GM21529 (cell line): ENCODE measurements around the gene CARD9.

Experiments
- ATAC-seq: cut with Tn5 transposase; IDR thresholded peaks from one replicate; pipeline ENCODE4 v1.9.1; 2021; ENCODE audit not compliant: unreplicated experiment

CARD9 gene

DNA sequence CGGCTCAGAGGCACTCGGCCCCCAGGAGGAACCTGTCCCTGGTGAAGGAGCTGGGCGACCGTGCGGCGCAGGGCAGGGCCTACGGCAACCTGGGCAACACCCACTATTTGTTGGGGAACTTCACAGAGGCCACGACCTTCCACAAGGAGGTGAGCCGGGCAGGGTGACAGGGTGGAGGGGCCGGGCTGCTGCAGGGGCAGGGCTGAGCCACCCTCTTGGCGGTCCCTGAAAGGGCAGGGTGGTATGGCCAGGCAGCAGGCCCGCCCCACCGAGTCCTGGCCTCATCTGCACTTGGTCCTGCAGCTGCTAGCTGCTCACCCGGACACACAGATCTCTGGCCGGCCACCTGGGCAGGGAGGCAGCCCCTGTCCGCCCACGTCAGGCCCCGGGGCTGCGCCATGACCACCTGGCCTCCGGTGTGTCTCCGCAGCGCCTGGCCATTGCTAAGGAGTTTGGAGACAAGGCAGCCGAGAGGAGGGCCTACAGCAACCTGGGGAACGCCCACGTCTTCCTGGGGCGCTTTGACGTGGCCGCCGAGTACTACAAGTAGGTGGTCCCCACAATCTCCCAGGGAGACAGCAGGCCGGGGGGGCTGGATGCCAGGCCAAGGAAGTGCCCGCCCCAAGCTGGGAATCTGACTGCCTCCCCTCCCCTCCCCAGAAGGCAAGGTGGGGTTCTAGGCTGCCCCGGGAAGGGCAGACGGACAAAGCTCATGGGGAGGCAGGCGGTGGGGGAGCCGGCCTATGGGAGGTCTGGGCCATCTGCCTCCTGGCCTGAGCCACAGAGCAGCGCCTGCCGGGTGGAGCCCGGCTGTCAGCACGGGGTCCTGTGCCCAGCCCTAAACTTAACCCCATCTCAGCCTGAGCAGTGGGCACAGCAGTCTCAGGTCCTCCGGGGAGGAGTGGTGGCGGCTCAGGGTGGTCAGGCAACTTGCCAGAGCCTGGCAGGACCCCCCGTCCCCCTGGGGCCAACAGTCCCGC, 35.8 kb downstream of the CARD9 start:
- no peak for ATAC-seq

DNA sequence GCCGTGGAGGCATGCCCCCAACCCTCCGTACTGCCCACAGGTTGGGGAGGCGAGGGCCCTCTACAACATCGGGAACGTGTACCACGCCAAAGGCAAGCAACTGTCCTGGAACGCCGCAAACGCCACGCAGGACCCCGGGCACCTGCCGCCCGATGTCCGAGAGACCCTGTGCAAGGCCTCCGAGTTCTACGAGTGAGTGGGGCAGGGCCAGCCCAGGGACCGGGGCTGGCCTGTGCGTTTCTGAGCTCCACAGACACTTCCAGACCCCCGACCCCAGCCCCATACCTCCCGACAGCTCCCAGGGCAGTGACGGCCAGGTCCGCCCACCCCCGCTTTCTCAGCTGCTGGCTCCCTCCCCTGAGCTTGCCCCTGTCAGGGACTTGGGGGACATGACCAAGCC, 36.6 kb downstream of the CARD9 start:
- no peak for ATAC-seq

DNA sequence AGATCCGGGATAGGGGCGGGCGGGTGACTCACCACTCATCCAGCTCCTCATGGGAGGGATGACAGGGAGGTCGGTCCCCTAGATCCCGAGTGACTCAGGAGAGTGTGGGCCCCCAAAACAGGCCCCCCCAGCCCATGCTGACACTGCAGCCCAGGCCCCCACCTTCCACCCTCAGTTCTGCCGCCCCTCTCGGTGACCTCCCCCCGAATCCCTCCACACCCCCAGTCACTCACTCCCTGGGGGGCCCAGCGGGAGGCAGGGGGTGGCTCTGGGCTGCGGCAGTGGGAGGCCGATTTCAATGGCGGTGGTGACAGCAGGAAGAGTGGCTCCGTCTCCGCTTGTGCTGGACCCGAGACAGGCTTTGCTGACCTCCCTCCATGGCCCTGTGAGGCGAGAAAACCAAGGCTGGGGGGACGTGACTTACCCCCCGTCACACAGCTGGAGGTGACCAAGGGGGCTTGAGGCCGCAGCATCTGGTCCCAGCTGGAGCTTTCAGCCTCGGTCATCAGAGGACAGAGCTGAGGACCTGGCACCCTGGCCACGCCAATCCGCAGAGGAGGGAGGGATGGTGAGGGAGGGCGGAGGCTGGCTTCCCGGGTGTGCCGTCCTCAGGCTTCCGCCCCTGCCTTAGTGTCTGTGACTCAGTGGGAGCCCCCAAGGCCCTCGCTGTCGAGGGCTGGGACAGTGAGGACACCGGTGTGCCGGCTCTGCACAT, 37.2 kb downstream of the CARD9 start:
- no peak for ATAC-seq

DNA sequence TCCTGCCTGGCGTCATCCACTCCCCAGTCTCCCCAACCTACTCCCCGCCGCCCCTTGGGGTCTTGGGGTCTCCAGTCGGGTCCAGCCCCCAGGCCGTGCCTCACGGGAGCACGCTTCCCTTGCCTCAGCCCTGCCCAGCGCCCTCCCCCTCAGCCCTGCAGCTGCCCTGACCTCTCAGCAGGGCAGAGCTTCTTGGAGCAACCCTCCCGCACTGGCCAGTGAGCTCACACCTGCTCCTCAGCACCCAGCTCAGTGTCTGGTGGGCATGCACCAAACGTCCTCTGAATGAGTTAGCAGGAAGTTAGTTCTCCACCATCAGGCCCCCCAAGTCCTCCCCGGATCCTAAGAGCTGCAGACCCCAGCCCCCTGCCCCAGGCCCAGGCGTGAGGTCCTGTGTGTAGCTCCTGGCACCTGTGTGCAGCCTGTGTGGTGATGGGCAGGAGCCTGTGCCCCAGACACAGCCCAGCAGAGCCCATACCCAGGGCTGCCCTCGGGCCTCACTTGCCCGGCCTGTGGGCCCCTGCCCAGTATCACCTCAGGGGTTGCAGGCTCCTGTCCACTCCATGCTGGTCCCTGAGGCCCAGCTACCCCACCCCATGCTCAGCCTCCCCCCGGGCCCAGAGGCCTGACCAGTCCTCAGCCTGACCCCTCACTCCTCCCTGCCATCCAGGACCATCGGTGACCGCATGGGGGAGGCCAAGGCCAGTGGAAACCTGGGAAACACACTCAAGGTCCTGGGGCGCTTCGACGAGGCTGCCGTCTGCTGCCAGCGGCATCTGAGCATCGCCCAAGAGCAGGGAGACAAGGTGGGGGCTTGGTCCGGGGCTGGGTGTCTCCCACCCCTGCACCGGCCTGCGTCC, 37.9 kb downstream of the CARD9 start:
- no peak for ATAC-seq

DNA sequence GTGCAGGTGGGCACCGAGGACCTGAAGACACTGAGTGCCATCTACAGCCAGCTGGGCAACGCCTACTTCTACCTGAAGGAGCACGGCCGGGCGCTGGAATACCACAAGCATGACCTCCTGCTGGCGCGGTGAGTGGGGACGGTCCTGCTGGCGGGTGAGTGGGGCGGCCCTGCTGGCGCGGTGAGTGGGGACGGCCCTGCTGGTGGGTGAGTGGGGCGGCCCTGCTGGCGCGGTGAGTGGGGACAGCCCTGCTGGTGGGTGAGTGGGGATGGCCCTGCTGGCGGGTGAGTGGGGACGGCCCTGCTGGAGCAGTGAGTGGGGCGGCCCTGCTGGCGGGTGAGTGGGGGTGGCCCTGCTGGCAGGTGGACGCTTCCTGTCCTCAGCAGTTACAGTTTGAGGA, 38.9 kb downstream of the CARD9 start:
- no peak for ATAC-seq

DNA sequence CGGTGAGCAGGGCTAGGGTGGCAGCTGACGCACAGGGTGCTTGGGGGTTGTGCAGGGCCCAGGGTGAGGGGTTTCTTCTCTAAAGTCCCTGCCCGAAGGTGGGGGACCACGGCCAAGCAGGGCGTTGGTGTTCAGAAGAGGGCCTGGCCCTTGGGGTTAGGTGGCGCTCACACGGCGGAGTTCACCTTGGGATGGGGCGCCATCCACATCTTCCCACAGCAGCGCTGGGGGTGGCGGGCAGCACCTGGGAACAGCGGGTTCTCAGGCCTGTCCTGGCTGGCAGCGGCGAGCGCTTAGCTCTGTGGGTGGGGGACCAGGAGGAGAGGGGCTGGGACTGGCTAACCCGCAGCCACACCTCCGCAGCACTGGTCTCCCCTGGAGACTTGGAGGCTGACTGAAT, 40.0 kb downstream of the CARD9 start:
- ATAC-seq: no peak

DNA sequence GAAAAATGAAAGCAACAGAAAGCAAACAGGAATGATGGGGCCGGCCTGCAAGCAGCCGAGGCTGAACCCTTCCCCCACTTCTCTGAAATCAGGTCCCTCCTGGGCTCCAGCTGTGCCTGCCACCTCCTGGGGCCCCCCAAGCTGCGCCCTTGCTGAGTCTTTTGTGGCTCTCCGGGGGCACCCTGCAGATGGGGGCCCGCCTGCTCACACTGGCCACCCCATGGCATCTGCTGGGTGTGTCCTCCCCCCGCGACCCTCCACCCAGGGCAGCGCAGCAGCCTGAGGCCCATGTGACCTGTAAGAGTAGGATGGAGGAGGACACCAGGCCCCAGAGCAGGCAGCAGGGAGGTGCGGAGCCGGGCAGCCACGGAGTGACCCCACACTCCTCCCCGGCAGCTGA, 40.4 kb downstream of the CARD9 start:
- ATAC-seq: no peak

DNA sequence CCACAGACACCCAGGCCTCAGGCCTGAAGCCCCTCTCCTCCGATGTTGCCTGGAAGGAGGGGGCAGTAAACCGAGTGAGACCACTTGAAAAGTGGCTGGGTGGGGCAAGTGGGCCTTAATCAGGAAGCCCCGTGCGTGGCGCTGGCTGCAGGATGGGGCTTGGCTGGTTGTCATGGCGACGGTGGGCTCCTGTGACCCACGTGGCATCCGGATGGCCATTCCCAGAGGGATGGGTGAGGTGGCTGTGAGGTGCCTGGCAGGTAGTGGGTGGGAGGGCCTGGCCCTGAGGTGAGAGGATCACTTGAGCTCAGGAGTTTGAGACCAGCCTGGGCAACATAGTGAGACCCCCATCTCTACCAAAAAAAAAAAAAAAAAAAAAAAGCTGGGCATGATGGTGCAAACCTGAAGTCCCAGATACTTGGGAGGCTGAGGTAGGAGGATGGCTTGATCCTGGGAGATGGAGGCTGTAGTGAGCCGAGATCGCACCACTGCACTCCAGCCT, 40.9 kb downstream of the CARD9 start:
- ATAC-seq: no peak

DNA sequence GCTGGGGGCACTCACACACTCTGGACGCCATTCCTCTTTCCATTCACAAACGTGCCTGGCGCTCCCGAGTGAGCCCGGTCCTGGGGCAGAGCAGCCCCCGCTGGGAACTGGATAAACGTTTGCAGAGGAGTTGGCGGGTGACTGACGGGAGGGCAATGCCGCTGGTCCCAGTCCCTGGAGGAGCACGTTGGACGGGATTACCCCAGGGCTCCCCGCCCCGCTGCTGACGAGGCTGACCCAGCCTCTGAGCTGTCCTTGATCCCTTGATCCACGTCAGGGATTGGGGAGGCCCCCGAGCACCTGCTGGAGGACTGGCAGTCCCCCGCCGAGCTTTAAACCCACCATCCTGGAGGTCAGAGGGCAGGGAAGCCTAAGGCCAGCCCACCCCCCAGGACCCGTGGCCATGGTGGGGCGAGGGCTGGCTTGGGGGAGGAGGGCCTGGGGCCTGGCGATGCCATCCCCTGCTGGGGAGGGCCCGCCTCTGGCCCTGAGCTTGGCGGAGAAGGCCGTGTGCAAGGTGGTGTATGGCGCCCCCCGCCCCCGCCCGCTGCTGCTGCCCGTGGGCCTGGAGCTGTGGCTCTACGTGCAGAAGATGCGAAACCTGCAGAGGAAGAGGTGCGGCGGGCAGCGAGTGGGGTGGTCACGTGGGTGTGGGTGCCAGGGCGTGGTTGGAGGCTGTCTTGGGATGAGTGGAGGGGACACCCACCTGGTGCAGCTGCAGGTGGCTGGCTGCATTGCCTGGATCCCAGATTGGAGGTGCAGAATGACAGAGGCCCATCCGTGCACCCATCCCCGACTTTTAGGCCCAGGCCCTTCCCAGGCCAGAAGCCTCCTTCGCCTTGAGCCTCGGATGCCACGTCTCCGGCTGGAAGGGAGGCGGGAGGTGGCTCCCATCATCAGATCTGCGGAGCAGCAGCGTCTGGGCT, 41.6 kb downstream of the CARD9 start:
- no peak for ATAC-seq

DNA sequence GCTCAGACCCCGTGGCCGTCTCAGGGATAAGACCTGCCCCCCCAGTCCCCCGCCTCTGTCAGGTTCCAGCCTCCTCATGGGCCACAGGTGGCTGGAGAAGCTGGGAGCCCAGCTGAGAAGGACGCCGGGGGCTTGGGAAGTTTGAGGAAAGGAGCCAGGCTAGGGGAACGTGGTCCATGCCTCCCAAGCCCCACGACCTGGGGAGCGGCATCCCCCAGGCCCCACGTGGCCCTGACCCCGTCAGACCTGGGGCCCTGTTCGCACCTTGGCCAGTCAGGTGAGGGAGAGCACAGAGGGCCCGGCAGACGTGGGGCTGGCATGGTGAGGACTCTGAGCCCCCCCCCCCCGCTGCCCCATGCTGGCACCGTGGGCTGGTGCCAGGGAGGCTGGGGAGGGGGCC, 42.4 kb downstream of the CARD9 start:
- no peak for ATAC-seq

DNA sequence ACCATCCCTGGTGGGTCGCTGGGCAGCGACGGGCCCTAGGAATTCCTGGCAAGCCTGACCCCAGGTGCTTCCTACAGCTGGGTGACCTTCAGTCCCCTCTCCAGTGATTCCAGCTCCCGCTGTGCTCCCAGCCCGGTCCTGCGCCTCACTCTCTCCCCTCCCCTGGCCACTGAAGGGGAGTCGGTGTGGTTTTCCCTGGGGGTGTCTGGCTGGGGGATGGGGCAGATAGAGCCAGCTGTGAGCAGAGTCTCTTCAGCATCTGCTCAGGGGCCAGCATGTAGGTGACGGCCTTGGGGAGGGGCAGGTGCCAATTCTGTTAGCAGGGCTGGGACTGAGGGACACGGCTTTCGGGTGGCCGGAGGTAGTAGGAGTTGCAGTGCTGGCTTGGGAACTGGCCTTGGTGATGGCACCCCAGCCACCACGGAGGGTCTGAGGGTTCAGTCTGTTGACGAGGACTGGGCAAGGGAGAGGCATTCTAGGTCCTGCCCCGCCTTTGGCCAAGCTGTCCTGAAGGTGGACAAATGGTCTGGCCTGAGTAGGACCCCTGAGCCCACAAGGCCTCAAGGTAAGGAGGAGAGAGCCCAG, 43.0 kb downstream of the CARD9 start:
- ATAC-seq: no peak

DNA sequence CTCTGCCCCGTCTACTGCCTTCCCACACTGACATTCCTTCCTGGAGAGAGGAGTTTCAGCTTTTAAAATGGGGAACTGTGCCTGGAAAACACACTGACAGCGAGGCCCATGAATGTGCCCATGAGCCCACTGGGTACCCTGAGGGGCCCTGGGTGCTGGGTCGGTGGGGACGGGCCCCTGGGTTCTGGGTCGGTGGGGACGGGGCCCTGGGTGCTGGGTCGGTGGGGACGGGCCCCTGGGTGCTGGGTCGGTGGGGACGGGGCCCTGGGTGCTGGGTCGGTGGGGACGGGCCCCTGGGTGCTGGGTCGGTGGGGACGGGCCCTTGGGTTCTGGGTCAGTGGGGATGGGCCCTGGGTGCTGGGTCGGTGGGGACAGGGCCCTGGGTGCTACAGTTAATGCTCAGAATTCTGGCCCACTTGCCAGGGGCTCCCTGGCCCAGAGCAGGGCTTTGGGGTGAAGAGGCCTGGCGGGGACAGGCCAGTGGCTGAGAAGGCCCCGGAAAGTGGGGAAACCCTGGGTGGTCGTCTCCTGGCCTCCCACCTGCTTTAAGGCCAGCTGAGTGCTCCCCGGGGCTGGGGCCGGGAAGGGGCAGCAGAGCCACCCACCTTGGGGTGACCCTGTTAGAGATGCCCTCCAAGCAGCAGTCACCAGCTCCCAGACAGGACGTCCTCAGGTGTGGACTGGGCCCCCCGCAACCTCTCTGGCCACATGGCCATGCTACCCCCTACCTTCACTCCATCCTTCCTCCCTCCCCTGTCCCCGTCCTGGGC, 43.6 kb downstream of the CARD9 start:
- no peak for ATAC-seq

DNA sequence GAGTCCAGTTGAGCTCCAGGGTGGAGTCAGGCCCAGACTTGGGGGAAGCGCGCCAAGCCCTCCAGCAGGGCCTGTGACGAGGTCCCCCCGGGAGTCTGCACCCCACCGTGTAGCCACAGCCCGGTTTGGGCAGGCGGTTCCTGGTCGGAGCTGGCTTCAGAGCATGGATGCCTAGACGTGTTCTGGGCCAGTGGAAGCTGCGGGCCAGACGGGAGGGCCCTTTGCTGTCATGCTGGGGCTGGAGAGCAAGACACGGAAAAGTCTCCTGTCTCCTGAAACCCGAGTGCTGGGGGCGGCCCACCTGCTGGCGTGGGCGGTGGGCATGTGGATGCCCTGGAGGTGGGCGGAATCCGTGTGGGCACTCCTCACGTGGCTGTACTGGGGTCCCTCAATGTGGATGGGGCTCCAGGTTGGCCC, 44.2 kb downstream of the CARD9 start:
- ATAC-seq: no peak

DNA sequence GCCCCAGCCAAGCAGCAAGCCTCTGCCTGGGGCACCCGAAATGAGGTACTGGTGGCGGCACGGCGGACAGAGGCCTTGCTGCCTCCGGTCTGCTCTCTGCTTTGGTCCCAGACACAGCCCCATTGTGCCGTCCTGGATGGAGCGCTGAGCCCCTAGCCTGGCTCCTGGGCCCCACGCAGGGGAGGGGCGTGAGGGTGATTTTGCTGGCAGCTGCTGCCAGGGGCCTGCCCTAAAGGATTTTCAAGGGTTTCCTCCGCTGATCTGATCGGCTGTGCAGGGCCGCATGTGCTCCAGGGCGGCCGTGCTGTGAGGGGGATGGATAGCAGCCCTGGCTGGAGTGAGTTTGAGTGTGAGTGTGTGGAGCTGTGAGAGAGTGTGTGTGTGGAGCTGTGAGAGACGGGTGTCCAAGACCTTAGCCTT, 44.8 kb downstream of the CARD9 start:
- no peak for ATAC-seq

DNA sequence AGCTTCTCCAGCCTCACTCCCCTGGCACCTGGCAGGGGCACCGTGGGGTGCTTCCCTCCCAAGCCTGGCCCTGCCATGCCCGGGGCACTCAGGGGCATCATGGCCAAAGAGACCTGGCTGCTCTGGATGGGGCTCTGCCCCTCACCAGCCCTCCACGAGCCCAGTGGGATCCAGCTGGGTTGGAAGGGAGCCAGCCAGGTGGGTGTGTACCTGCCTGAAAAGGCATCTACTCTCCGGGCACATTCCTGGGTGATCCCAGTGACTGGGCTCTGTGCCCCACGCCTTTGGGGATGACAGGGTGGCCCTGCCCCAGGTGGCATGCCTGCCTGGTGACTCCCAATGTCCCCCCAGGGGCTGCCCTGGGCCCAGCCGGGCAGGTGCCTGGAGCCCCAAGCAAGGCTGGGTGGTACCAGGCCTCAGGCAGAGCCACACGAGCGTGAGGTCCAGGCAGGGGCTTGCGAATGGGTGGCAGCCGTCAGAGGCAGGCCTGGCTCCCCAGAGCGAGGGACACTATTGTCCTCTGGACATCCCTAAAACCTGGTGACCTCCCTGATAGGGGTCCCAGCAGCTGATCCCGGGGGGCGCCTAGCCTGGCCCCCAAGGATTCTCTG, 45.4 kb downstream of the CARD9 start:
- ATAC-seq: no peak

DNA sequence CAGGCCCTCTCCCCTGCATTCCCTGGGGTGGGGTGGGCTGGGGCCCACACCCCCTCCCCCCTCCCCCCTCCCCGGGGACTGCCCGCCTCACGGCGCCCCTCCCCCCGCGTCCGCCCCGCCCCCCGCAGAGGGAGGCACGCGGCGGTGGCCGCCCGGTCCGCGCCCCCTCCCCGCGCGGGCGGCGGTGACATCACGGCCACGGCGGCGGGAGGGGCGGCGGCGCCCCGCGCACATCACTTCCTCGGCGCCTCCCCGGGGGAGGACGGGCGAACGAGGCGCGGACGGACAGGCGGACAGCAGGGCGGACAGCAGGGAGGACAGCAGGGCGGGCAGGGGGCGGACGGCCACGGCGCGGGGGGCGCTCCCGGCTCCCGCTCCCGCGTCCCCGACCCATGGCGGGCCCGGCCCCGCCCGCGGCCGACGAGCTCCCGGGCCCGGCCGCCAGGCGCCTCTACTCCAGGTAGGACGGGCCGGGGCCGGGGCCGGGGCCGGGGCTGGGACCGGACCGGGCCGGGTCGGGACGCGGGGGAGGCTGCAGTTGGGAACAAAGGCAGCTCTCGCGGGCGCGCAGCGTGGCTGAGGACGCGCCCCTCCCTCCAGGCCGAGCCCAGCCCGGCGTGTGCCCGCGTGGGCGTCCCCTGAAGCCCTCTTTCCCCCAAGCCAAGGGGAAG, 46.0 kb downstream of the CARD9 start, which contains the start of gene GPSM1:
Gene GPSM1 (plus strand): TSS at position 236 of the 671 bp plus-strand sequence. CDS start 157 bp downstream, at position 393.
- no peak for ATAC-seq

DNA sequence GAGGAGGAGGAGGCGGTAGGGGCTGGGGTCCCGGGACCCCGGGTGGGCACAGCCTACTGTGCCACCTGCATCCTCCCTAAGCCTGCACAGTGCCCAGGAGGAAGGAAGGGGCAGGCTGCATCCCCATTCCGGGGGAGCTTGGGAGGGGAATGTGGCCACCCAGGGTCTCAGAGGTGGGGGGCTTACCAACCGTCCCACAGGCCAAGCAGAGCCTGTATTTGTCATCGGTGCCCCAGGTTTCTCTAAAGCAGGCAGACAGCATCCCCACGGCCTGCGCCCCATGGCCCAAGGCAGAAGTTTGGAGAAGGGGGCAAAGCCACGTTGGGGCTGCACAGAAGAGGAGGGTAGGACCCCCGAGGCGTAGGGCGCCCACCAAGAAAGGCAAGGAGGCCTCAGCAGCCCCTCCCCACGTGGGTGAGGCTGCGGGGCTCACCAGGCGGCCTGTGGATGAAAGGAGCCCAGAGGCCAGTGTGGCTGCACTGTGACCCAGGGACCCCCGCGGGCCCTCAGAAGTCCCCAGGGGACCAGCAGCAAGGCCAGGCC, 46.6 kb downstream of the CARD9 start:
- ATAC-seq: no peak
